DMS153 (cell line): ENCODE data around the gene RBPJL.
A peak's percentile ranks its signal among the peaks of the same experiment; 100 is the strongest.
"Not testable (repeated sequence)": the region's sequence is repeated elsewhere in the genome, so short reads cannot be mapped to it uniquely, and the experiment has no call there.

Source experiments
- DNase-seq: peaks from one replicate; lab custom pipeline; 2025; lab: John Stamatoyannopoulos, UW

RBPJL gene

GRCh38 chr20:45342855-45343531 lies 36.4 kb downstream of the RBPJL start:
- DNase-seq: no peak

GRCh38 chr20:45343532-45344167 lies 37.0 kb downstream of the RBPJL start:
- peak; percentile 63 for DNase-seq

- DNase-seq: no peak
Observed at GRCh38 chr20:45344168-45344860, 37.7 kb downstream of the RBPJL start.

- peak; percentile 54 for DNase-seq
Observed at GRCh38 chr20:45345104-45345936, 38.7 kb downstream of the RBPJL start.

- DNase-seq: no peak
Observed at GRCh38 chr20:45346291-45346718, 39.7 kb downstream of the RBPJL start.

- DNase-seq: no peak
Observed at GRCh38 chr20:45346851-45347250, 40.2 kb downstream of the RBPJL start.

- no peak for DNase-seq
Observed at GRCh38 chr20:45347297-45347935, 40.8 kb downstream of the RBPJL start.

GRCh38 chr20:45347936-45348778 lies 41.5 kb downstream of the RBPJL start, which contains the start of gene SDC4:
Gene SDC4, minus strand, starts transcription at chr20:45348424. Its CDS starts 40 bp downstream, at chr20:45348384.
- peak; percentile 23 for DNase-seq

- DNase-seq: no peak
Observed at GRCh38 chr20:45350217-45350616, 43.6 kb downstream of the RBPJL start.

GRCh38 chr20:45350795-45351194 lies 44.2 kb downstream of the RBPJL start:
- not testable (repeated sequence) for DNase-seq

- DNase-seq: no peak
Observed at GRCh38 chr20:45352729-45353128, 46.1 kb downstream of the RBPJL start.

GRCh38 chr20:45353746-45354145 lies 47.1 kb downstream of the RBPJL start:
- no peak for DNase-seq

GRCh38 chr20:45354423-45355208 lies 48.0 kb downstream of the RBPJL start:
- DNase-seq: no peak

GRCh38 chr20:45355209-45356084 lies 48.8 kb downstream of the RBPJL start:
- no peak for DNase-seq

- peak; percentile 21 for DNase-seq
Observed at GRCh38 chr20:45358282-45359068, 51.8 kb downstream of the RBPJL start.

GRCh38 chr20:45359069-45359405 lies 52.4 kb downstream of the RBPJL start:
- no peak for DNase-seq

- DNase-seq: no peak
Observed at GRCh38 chr20:45359406-45360148, 52.9 kb downstream of the RBPJL start.
